Gastroesophageal sphincter (tissue), 4 donors: ENCODE data around the gene RPL18. TPM values are rescaled to one million over a fixed set of nuclear protein-coding genes. Genes with fewer than 3 reads are reported as not detected.

Experiments used
- total RNA-seq, 4 donors: library from RNA; depleted of rRNA; stranded (reverse); fragments of >200 nt; gene quantifications; one replicate each; pipeline ENCODE4 v1.1.0, GENCODE V29; 2016

Gene RPL18
- total RNA-seq, 4 donors from 2014 or later: 1,261 to 2,300 (median 1,588) TPM

Other genes with a start within 250 kb of the RPL18 start
- gene KDELR1, start 227.6 kb downstream of the RPL18 start, total RNA-seq: 10 to 100 TPM; 60.4 to 87.9 (median 70.8) TPM
- under 1 TPM in 3 of 4 donors, not detected in 1; 0.08 to 0.62 (median 0.47) TPM for gene GRIN2D, start 225.5 kb downstream of the RPL18 start, total RNA-seq
- 10 to 100 TPM; 28.9 to 33.1 (median 32.7) TPM for gene GRWD1, start 173.2 kb downstream of the RPL18 start, total RNA-seq
- under 1 TPM in 3 of 4 donors, not detected in 1; 0.16 to 0.42 (median 0.27) TPM for gene KCNJ14, start 163.6 kb downstream of the RPL18 start, total RNA-seq
- gene CYTH2, start 149.8 kb downstream of the RPL18 start, total RNA-seq: 10 to 100 TPM; 28.6 to 56.7 (median 47.0) TPM
- 1 to 10 TPM in 1 of 4 donors, under 1 TPM in 3; 0.13 to 1.2 (median 0.30) TPM for gene LMTK3, start 107.3 kb downstream of the RPL18 start, total RNA-seq
- gene SULT2B1, start 67.0 kb downstream of the RPL18 start, total RNA-seq: 1 to 10 TPM in 2 of 4 donors, under 1 TPM in 1, not detected in 1; 0.93 to 3.9 (median 1.0) TPM
- not detected for gene SPACA4, start 12.4 kb downstream of the RPL18 start, total RNA-seq
- gene FAM83E, start 4.1 kb downstream of the RPL18 start, total RNA-seq: 1 to 10 TPM in 1 of 4 donors, not detected in 3; 1.5 TPM
- 10 to 100 TPM in 3 of 4 donors, 1 to 10 TPM in 1; 7.2 to 17.9 (median 13.7) TPM for gene SPHK2, start 328 bp upstream of the RPL18 start, total RNA-seq
- gene DBP, start 18.2 kb upstream of the RPL18 start, total RNA-seq: 10 to 100 TPM in 2 of 4 donors, 1 to 10 TPM in 2; 2.9 to 16.8 (median 8.9) TPM
- 10 to 100 TPM in 3 of 4 donors, 1 to 10 TPM in 1; 10.0 to 28.5 (median 12.5) TPM for gene CA11, start 27.0 kb upstream of the RPL18 start, total RNA-seq
- gene NTN5, start 53.8 kb upstream of the RPL18 start, total RNA-seq: 1 to 10 TPM in 2 of 4 donors, under 1 TPM in 1, not detected in 1; 0.78 to 2.3 (median 1.1) TPM
- 1 to 10 TPM in 1 of 4 donors, not detected in 3; 3.4 TPM for gene FUT2, start 76.8 kb upstream of the RPL18 start, total RNA-seq
- gene MAMSTR, start 100.5 kb upstream of the RPL18 start, total RNA-seq: 1 to 10 TPM in 2 of 4 donors, under 1 TPM in 2; 0.25 to 3.7 (median 1.3) TPM
- 10 to 100 TPM in 3 of 4 donors, 1 to 10 TPM in 1; 9.8 to 16.4 (median 10.3) TPM for gene RASIP1, start 121.4 kb upstream of the RPL18 start, total RNA-seq
- under 1 TPM in 1 of 4 donors, not detected in 3; 0.27 TPM for gene IZUMO1, start 127.7 kb upstream of the RPL18 start, total RNA-seq
- 1 to 10 TPM in 3 of 4 donors, under 1 TPM in 1; 0.54 to 3.5 (median 2.6) TPM for gene FUT1, start 133.5 kb upstream of the RPL18 start, total RNA-seq
- gene FGF21, start 136.3 kb upstream of the RPL18 start, total RNA-seq: not detected
- 10 to 100 TPM; 46.6 to 77.8 (median 57.8) TPM for gene BCAT2, start 191.9 kb upstream of the RPL18 start, total RNA-seq
- gene HSD17B14, start 217.3 kb upstream of the RPL18 start, total RNA-seq: 10 to 100 TPM in 2 of 4 donors, 1 to 10 TPM in 2; 5.3 to 12.5 (median 8.2) TPM
- gene PLEKHA4, start 249.4 kb upstream of the RPL18 start, total RNA-seq: 10 to 100 TPM; 11.4 to 29.2 (median 18.1) TPM